ENCODE measurements around the gene CDR2.

GRCh38 chr16:22302776-22303363 lies 71.5 kb downstream of the CDR2 start:
- TF ChIP-seq CTCF (conservative IDR thresholded peaks at IDR 0.05) (no peak), EZH2 (IDR thresholded peaks at IDR 0.05; ENCODE audit: low read depth) (no peak)
